CD1c-positive myeloid dendritic cell (primary cell): ENCODE measurements around the gene GPATCH1.
A peak's percentile ranks its signal among the peaks of the same experiment; 100 is the strongest.
"Not testable (repeated sequence)": the region's sequence is repeated elsewhere in the genome, so short reads cannot be mapped to it uniquely, and the experiment has no call there.

ENCODE experiments used
- DNase-seq: peaks from one replicate; pipeline ENCODE4 v3.0.0-alpha.2; 2016; ENCODE audit errors: extremely low spot score

The GPATCH1 gene

DNA sequence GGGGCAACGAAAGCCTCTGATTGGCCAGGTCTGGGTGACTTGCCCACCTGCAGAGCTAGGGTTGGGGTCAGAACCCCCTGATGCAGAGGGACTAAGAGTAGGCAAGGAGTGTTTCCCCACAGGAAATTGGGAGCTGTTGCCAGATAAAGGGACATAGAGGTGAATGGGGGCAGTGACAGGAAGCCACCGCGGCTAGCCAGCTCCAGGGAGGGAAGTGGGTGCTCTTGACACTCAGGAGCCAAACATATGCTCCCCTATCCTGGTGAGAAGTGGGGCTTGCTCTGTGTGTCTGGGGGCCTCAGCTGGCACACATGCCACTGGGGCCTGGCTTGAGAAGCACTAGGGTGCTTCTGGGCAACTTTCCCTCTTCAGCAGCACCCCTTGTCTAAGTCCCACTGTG, 76.9 kb downstream of the GPATCH1 start:
- no peak for DNase-seq

- no peak for DNase-seq
These were observed 77.4 kb downstream of the GPATCH1 start for GRCh38 chr19:33158365-33158764.

DNA sequence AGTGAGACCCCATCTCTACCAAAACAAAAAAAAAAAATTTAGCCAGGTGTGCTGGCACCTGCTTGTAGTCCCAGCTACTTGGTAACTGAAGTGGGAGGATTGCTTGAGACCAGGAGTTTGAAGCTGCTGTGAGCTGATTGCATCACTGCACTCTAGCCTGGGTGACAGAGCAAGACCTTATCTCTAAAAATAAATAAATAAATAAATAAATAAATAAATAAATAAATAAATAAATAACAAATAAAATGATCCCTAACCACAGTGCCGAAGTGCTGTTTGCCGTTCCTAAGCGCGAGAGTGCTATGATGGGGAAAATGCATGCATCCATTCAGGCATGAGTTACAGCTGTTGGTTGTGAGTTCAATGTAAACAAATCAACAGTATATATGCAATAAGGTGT, 78.2 kb downstream of the GPATCH1 start:
- no peak for DNase-seq

GRCh38 chr19:33159893-33160292, 78.9 kb downstream of the GPATCH1 start:
- DNase-seq, result no peak

DNA sequence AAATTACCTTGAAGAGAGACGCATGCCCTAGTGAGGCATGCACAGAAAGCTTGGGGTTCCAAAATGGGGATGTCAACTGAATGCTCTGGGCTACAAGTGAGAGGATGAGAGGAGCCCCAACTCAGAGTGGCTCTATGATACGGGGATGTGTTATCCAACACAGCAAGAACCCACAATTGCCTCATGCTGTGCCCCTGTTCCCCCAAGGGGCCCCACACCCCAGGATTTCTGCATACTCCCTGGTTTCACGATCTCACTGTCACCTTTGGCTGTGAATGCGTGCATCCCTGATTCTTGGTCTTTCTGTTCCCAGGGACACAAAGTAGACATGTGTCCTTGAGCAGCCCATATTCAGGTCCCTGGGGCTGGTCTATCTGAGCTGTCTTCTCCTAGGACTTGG, 80.2 kb downstream of the GPATCH1 start:
- no peak for DNase-seq

- DNase-seq, result no peak
These were observed 82.5 kb downstream of the GPATCH1 start for GRCh38 chr19:33163481-33163880.

GRCh38 chr19:33166037-33166436, 85.1 kb downstream of the GPATCH1 start:
- DNase-seq, result not testable (repeated sequence)

- DNase-seq, result no peak
These were observed 86.5 kb downstream of the GPATCH1 start for GRCh38 chr19:33167438-33167837.

DNA sequence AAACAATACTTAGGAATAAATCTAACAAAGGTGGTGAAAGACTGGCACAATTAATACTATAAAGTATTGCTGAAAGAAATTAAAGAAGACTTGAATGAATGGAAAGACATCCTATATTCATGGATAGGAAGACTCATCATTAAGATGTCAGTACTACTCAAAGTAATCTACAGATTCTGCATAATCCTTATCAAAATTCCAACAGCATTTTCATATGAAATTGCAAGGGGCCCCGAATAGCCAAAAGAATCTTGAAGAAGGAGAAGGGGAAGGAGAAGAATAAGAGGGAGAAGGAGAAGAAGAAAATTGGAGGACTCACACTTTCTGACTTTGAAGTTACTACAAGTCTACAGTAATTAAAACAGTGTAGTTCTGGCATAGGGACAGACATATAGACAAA, 87.5 kb downstream of the GPATCH1 start:
- DNase-seq, result no peak

DNA sequence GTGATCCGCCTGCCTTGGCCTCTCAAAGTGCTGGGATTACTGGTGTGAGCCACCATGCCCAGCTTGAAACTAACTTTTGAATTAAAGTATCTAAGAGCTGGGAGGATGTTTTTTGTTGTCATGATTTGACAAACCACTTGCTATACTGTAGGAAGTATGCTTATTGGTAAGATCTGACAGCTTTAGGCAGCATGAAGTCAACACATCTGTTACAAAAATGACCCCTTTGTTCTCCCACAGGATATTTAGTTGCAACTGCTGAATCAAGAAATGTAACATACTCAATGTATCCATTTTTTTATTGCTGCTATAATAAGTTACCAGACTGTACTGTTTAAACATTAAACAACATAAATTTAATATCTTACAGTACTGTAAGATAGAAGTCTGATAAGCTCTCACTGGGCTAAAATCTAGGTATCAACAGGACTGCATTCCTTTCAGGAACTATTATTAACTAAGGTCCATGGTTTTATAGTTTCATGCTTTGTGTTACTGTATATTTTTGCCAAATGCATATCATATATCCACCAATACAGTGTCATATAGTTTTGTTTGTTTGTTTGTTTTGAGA, 90.3 kb downstream of the GPATCH1 start:
- no peak for DNase-seq

GRCh38 chr19:33171916-33172359, 91.0 kb downstream of the GPATCH1 start:
- DNase-seq, result no peak

- DNase-seq, result no peak
These were observed 93.2 kb downstream of the GPATCH1 start for GRCh38 chr19:33174186-33174585.

- no peak for DNase-seq
These were observed 94.3 kb downstream of the GPATCH1 start for GRCh38 chr19:33175156-33175782.

GRCh38 chr19:33175886-33176669, 95.1 kb downstream of the GPATCH1 start:
- DNase-seq, result no peak

- peak; percentile 99 for DNase-seq
These were observed 95.9 kb downstream of the GPATCH1 start for GRCh38 chr19:33176670-33177416.

DNA sequence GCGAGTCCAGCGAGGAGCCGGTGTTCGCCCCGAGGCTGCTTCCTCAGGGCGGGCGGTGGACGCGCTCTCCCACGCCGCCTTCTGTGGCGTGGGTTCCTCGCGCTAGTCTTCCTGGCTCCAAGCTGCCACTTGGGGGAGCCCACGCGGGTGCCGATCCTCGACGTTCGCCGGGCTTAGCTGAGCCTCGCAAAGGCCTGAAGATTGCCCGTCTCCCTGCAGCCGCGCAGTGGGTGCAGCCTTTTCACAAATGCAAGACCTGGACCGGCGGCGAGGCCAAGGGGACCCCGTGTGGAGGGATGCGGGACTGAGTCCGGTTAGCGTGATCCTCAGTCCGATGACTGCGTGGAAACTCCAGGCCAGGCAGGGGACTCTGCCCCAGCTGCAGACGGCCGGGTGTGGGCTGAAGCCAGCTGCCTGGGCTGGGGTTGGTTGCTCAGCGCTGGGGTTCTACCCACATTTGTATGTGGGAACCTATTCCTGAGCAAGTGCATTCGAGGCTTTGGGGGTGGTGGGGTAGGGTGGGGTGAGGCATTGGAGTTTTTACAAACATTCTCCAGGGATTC, 96.5 kb downstream of the GPATCH1 start:
- DNase-seq, result no peak
